HL-60 (cell line): ENCODE data around the gene FBP1.

ENCODE experiments used
- DNase-seq, 2 experiments: peaks; one replicate each; pipeline ENCODE4 v3.0.0-alpha.2; 2010 to 2020; ENCODE audit warnings: low read depth in 1 of 2, low spot score in 1 of 2
- H3K27ac ChIP-seq: fragments of 250-450 bp; sonication (Bioruptor Pico); replicated peaks from 2 replicates; pipeline ENCODE4 v1.5.1; 2020; ENCODE audit warnings: mild to moderate bottlenecking, moderate library complexity
- H3K27me3 ChIP-seq: fragments of 250-450 bp; sonication (Bioruptor Pico); 2 replicates; pipeline ENCODE4 v1.5.1; 2021; ENCODE audit warnings: mild to moderate bottlenecking, moderate library complexity; ENCODE audit not compliant: insufficient read depth, poor library complexity, severe bottlenecking
- H3K4me3 ChIP-seq: replicated peaks from 2 replicates; pipeline ENCODE4 v1.5.1; 2011; ENCODE audit warnings: mild to moderate bottlenecking, control low read depth, low read length; ENCODE audit not compliant: insufficient read depth
- GABPA ChIP-seq: IDR thresholded peaks from 2 replicates; pipeline ENCODE4 v1.6.1; 2012; ENCODE audit warnings: low read depth
- POLR2AphosphoS5 ChIP-seq: IDR thresholded peaks from 2 replicates; pipeline ENCODE4 v1.6.1; 2012; ENCODE audit warnings: low read depth
- SPI1 ChIP-seq: IDR thresholded peaks from 2 replicates; pipeline ENCODE4 v1.6.1; 2012; ENCODE audit warnings: low read depth, mild to moderate bottlenecking, borderline replicate concordance
- TF ChIP-seq, protein P1 (sequence below): IDR thresholded peaks from 2 replicates; pipeline ENCODE4 v1.6.1; 2012; ENCODE audit warnings: low read depth; ENCODE audit not compliant: insufficient replicate concordance
- TF ChIP-seq, protein P2 (sequence below): IDR thresholded peaks from one replicate; pipeline ENCODE4 v1.5.1; 2011; ENCODE audit warnings: low read length, control low read depth, inconsistent platforms; ENCODE audit not compliant: insufficient read depth

Gene FBP1

DNA sequence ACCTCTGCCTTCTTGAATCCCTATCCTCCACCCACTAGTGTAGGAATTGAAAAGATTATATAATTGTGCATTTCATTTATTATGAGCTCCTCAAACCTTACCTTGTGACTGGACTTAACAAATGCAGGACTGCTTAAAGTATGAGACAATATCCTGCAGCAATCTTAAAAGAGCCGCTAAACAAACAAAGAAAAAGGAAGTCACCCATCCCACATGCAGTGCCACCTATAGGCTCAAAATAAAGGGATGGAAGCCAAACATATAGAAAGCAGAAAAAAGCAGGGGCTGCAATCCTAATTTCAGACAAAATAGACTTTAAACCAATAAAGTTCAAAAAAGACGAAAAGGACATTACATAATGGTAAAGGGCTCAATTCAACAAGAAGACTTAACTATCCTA, 75.8 kb downstream of the FBP1 start:
- no peak overlapping the region for H3K27ac ChIP-seq
- DNase-seq, result no peak
- H3K27me3 ChIP-seq, result peaks cover 1% of the 10 kb centered on the region
- peak; percentile 77 for TF ChIP-seq SPI1
- TF ChIP-seq, protein P1, sequence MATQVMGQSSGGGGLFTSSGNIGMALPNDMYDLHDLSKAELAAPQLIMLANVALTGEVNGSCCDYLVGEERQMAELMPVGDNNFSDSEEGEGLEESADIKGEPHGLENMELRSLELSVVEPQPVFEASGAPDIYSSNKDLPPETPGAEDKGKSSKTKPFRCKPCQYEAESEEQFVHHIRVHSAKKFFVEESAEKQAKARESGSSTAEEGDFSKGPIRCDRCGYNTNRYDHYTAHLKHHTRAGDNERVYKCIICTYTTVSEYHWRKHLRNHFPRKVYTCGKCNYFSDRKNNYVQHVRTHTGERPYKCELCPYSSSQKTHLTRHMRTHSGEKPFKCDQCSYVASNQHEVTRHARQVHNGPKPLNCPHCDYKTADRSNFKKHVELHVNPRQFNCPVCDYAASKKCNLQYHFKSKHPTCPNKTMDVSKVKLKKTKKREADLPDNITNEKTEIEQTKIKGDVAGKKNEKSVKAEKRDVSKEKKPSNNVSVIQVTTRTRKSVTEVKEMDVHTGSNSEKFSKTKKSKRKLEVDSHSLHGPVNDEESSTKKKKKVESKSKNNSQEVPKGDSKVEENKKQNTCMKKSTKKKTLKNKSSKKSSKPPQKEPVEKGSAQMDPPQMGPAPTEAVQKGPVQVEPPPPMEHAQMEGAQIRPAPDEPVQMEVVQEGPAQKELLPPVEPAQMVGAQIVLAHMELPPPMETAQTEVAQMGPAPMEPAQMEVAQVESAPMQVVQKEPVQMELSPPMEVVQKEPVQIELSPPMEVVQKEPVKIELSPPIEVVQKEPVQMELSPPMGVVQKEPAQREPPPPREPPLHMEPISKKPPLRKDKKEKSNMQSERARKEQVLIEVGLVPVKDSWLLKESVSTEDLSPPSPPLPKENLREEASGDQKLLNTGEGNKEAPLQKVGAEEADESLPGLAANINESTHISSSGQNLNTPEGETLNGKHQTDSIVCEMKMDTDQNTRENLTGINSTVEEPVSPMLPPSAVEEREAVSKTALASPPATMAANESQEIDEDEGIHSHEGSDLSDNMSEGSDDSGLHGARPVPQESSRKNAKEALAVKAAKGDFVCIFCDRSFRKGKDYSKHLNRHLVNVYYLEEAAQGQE, result no peak
- H3K4me3 ChIP-seq, result no peak overlapping the region

DNA sequence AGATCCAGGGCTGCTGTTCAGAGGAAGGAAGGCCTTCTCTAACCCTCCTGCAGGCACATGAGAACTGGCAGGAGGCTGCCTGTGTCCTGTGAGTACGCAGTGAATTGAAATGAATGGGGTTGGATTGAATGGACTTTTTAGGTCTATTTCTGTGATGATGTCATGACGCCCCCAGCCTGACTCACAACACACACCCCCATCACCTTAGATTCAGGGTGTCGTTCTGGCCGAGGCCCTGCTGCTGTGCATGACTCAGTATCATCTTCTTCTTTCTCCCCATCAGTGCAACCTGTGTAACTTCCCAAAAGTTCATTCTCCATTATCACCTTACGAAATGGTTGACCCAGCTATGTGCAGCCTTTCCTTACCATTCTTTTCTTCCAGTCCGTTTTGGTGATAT, 79.1 kb downstream of the FBP1 start:
- Histone ChIP-seq H3K27me3 (peaks cover 20% of the 10 kb centered on the region), H3K4me3 (no peak overlapping the region), H3K27ac (no peak overlapping the region)
- no peak for DNase-seq
- TF ChIP-seq POLR2AphosphoS5 (no peak), SPI1 (no peak)
- TF ChIP-seq, protein P1, result no peak

DNA sequence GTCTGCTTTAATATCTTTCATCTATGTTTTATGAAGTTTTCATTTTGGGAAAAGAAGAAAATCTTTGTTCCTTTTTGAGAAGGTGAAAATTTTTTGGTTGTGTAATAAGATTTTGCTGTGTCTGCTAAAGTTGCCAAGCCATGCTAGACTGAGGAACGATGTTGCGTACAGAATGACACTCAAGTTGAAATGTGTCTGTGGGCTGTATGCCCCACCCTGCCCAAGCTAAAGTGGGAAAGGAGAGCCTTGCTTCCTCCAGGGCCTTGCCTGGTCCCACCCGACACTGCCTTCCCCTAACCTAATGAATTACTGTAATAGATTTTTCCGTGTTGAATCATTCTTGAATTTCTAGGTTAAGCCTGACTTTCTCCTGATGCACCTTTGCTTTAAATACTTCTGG, 81.9 kb downstream of the FBP1 start:
- Histone ChIP-seq H3K27me3 (peaks cover 29% of the 10 kb centered on the region), H3K27ac (no peak overlapping the region), H3K4me3 (no peak overlapping the region)
- TF ChIP-seq GABPA (no peak), SPI1 (no peak), POLR2AphosphoS5 (no peak)
- TF ChIP-seq, protein P2, sequence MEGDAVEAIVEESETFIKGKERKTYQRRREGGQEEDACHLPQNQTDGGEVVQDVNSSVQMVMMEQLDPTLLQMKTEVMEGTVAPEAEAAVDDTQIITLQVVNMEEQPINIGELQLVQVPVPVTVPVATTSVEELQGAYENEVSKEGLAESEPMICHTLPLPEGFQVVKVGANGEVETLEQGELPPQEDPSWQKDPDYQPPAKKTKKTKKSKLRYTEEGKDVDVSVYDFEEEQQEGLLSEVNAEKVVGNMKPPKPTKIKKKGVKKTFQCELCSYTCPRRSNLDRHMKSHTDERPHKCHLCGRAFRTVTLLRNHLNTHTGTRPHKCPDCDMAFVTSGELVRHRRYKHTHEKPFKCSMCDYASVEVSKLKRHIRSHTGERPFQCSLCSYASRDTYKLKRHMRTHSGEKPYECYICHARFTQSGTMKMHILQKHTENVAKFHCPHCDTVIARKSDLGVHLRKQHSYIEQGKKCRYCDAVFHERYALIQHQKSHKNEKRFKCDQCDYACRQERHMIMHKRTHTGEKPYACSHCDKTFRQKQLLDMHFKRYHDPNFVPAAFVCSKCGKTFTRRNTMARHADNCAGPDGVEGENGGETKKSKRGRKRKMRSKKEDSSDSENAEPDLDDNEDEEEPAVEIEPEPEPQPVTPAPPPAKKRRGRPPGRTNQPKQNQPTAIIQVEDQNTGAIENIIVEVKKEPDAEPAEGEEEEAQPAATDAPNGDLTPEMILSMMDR, result no peak
- TF ChIP-seq, protein P1, result no peak
- no peak for DNase-seq

DNA sequence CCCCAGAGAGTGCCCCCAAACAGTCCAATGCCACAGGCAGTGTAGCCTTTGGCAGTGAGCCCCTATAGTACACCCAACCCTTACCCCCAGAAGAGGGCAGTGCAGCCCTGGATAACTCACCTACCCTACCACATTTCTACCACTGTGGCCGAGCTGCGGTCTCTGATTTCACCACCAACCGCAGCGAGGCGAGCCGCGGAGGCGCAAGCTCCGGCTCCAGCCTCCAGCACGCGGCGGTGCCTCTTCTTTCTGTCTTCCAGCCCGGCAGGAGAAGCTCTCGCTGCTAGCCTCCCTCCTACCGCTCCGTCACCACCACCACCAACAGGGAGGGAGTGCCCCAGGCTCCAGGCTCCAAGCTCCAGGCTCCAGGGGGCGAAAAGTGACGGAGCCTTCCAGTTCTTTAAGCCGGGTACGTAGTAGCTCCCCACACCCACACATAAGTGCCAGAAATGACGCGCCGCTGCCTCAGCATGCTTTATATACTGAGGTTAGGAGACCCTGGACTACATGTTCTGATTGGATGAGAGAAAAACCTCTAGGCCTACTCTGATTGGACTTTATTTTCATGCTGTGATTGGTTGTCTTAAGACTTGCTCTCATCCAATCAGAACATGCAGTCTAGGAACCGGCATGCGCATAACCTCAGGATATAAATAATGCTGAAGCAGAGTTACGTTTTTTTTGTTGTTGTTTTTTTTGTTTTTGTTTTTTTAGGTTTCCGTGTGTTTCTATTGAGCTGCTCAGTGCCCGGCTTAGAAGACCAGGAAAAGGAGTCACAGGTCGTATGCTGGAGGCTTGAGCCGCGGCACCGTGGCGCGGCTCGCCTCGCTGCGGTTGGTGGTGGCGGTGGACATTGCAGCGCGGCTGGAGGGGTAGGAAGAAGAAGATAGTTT, 84.6 kb downstream of the FBP1 start, which contains the start of gene PCAT7:
Gene PCAT7, plus strand, starts transcription at position 645 of the 893 bp plus-strand sequence.
- Histone ChIP-seq H3K4me3 (no peak within 1 kb of the TSS), H3K27me3 (peaks cover 31% of the 10 kb centered on the region), H3K27ac (no peak within 1 kb of the TSS)
- peak; percentile 65 to 90 for DNase-seq
- TF ChIP-seq, protein P1, result no peak
- TF ChIP-seq, protein P2, result peak; percentile 65
- no peak for TF ChIP-seq SPI1
- 0 out of 2 replicates have a peak, but pooled peaks have one; percentile 53 for TF ChIP-seq POLR2AphosphoS5
